HG03520 (cell line): Measurements from ENCODE around the gene JAM3.
"Not testable (repeated sequence)": the region's sequence is repeated elsewhere in the genome, so short reads cannot be mapped to it uniquely, and the experiment has no call there.

Source experiments
- ATAC-seq: cut with Tn5 transposase; IDR thresholded peaks from one replicate; pipeline ENCODE4 v1.9.1; 2021; ENCODE audit warnings: mild to moderate bottlenecking, moderate library complexity; ENCODE audit not compliant: unreplicated experiment

Gene JAM3

DNA sequence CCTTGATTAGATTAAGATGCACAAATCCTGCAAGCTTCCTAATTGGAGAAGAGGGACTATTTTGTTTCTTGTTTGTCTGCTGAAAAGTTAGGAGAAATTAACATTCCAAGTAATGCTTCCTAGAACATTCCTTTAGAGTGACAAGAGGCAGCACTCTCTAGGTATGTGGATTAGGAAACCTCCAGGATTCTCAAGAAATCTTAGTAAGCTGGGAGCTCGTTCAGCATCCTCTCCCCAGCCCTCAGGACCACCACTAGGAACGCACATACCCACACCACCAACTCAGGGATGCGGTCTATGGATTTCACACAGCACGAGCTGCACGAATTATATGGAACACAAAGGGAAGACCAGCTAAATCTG lies 102.0 kb downstream of the JAM3 start:
- no peak for ATAC-seq

DNA sequence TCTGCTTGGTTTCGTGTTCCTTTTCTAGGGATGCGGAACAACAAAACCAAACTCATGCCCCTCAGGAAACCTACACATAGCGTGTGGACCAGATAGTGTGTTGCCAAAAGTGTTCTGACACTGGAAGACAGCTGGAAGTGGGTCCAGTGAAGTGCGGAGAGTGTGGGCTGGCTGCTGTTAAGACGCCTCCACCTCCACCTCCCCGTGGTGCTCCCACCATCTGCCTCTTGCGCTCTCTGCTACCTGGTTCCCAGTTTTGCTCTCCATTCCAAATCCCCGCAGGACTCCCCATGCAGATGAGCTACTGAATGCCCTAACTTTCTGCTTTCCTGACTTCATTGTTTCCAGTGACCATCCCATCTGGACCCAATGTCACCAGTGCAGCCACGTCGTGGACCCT lies 103.1 kb downstream of the JAM3 start:
- no peak for ATAC-seq

DNA sequence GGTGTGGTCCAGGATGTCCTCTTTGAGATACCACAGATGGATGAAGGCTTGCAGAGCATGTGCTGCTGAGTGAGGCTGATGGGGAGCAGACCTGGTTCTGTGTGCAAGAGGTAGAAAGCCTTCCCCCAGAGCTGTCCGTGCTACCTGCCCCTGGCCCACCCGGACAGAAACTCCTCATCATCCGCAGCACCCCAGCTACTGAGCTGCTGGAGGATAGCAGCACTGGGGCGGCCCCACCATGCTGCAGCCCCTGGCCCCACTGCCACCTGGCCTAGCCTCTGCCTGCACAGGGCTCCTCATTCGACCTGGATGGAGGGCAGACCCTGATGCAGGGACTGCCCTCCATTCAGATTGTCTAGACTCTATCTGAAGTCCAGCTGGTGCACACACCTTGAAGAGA lies 104.4 kb downstream of the JAM3 start:
- ATAC-seq: no peak

DNA sequence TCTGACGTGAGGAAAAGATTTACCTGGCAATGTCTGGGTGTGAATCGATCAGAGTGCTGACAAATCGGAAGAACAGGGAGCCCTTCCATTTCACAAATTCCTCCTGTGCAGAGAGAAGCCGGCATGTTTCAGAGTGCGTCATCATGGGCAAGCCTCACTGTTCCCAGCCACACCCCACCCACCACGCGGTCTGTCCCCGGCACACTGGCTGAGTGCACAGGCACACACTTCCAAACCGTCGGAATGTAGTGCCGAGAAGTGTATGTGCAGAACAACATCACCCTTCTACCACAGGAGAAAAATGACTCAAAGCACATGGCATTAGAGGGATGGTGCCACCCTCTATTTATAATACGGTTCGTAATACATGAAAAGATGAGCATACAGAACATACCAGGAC lies 107.4 kb downstream of the JAM3 start:
- no peak for ATAC-seq

DNA sequence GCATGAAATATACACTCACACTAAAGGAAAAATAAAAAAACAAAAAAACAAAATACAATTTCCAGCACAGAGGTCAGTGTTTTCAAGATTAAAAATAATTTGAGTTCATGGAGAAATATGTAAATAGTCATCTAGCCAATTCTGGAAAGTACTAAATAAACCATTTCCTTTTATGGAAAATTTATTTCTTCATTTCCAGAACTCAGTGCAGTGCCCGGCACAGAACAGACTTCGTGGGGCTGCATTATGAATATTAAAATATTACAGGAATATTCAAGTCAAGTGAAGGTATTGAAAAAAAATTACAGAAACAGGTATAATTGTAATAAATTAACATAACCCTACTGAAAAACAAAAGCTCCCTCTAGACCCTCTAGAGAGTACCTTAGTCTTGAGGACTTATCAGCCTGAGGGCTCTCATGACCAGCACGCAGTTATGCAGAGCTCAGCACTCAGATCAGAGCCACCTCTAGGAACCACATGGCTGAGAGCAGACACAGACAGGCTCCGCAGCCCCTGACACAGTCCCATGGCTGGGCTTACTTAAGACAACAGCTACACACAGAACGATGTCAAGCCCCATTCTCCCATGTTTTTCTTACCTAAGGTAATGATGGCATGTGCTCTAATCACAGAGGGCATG lies 109.3 kb downstream of the JAM3 start:
- no peak for ATAC-seq

DNA sequence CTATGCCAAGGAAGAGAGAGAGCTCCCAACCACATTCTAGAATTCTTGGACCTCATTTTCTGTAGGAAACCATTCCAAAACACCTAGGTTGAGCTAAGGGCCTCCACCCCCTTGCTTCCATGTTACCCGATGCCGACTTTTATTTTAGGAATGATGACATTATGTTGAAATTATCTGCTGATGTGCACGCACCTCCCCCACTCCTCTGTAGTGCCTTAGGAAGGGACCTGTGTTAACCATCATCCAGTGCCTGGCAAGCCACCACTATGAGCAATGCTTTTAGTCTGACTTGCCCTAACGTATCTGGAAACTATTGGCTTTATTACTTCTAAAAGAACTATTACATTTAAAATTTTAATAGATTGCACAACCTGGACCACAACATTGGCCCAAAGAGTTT lies 112.8 kb downstream of the JAM3 start:
- ATAC-seq: no peak

DNA sequence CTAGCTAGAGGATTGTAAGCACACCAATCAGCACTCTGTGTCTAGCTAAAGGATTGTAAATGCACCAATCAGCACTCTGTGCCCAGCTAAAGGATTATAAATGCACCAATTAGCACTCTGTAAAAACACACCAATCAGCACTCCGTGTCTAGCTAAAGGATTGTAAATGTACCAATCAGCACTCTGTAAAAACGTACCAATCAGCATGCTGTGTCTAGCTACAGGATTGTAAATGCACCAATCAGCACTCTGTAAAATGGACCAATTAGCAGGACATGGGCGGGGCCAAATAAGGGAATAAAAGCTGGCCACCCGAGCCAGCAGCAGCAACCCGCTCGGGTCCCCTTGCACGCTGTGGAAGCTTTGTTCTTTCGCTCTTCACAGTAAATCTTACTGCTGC lies 119.2 kb downstream of the JAM3 start:
- ATAC-seq: not testable (repeated sequence)

DNA sequence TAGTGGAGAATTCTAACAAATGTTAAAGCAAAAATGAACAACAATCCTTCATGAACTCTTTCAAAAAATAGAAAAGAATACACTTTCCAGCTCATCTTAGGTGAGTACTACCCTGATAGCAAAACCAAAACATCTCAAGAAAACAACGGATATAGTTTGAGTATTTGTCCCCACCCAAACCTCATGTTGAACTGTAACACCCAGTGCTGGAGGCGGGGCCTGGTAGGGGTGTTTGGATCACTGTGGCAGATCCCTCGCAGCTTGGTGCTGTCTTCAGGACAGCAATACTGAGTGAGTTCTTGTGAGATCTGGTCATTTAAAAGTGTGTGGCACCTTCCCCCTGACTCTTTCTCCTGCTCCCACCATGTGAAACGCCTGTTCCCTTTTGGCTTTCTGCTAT lies 127.9 kb downstream of the JAM3 start:
- ATAC-seq: no peak

DNA sequence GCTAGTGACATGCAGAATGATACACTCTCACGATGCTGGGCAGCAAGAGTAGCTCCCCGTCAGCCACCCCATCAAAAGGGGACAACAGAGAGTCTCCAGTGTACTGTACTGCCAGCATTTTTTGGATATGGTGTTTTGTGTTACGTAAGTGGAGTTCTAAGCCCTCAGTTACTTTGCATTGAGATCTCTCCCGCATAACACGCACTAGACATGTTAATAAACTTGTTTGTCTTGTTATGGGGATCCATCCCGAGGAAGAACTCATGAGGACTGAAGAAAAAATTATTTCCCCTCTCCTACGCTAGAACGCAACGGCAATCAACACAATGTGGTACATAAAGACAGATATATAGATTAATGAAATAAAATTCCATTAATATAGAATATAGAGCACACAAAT lies 130.7 kb downstream of the JAM3 start:
- no peak for ATAC-seq

DNA sequence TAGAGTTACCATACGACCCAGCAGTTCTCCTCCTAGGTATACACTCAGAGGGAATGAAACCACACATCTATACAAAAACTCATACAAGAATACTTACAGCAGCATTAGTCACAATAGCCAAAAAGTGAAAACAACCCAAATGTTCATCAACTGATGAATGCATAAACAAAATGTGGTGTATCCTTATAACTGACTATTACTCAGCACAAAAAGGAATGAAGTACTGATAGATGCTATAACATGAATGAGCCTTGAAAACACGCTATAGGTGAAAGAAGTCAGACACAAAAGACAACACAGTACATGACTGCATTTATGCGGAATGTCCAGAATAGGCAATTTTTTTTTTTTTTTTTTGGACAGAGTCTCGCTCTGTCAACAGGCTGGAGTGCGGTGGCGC lies 131.8 kb downstream of the JAM3 start:
- ATAC-seq: no peak
